A375 (cell line): ENCODE measurements around the gene XYLT2. TPM values are rescaled to one million over a fixed set of nuclear protein-coding genes. Genes with fewer than 3 reads are reported as not detected.

Experiments
- small RNA-seq: library from RNA; depleted of rRNA; stranded (forward); fragments of <200 nt; gene quantifications from one replicate; pipeline ENCODE3, GENCODE V24; 2014
- total RNA-seq: library from RNA; depleted of rRNA; stranded (reverse); fragments of >200 nt; shearing (Covaris generic); gene quantifications from 2 replicates; pipeline ENCODE4 v1.2.3, GENCODE V29; 2014; rRNA removed

The XYLT2 gene
- total RNA-seq, result 33.5 and 34.5 TPM in 2 replicates

GRCh38 chr17:50345432-50346312 is at the start of gene XYLT2:
XYLT2 (plus strand) TSS chr17:50346126; CDS start chr17:50346141, 15 bp downstream.

GRCh38 chr17:50372758-50373556 is 27.0 kb downstream of the XYLT2 start, which contains the start of the genes EME1 and MRPL27:
EME1 (plus strand) TSS chr17:50373229; CDS start chr17:50375209, 1,980 bp downstream.
MRPL27 (minus strand) TSS chr17:50373184; CDS start chr17:50373170, 14 bp downstream.

GRCh38 chr17:50397111-50397918 is 51.4 kb downstream of the XYLT2 start, which contains the start of gene LRRC59:
LRRC59 (minus strand) TSS chr17:50397523; CDS start chr17:50397317, 206 bp downstream.

Small RNA genes lying within 50 kb of the gene (small RNA-seq; reads per million reads assigned to genes)
- not detected for gene RF00019

Other genes with a start within 250 kb of the XYLT2 start
- gene SAMD14, start 216.0 kb upstream of the XYLT2 start, total RNA-seq, result 0.87 and 2.8 TPM in 2 replicates
- 46.2 and 52.8 TPM in 2 replicates for gene PPP1R9B, start 195.4 kb upstream of the XYLT2 start, total RNA-seq
- not detected in 2 replicates for gene SGCA, start 180.1 kb upstream of the XYLT2 start, total RNA-seq
- gene COL1A1, start 144.5 kb upstream of the XYLT2 start, total RNA-seq, result 0.30 and 0.45 TPM in 2 replicates
- 0.19 and 0.21 TPM in 2 replicates for gene TMEM92, start 71.7 kb upstream of the XYLT2 start, total RNA-seq
- gene MRPL27, start 27.1 kb downstream of the XYLT2 start, total RNA-seq, result 97.8 and 107 TPM in 2 replicates
- 27.2 and 31.6 TPM in 2 replicates for gene EME1, start 27.1 kb downstream of the XYLT2 start, total RNA-seq
- gene LRRC59, start 51.4 kb downstream of the XYLT2 start, total RNA-seq, result 167 and 171 TPM in 2 replicates
- gene ACSF2, start 80.1 kb downstream of the XYLT2 start, total RNA-seq, result 16.6 and 18.0 TPM in 2 replicates
- not detected in 2 replicates for gene CHAD, start 122.8 kb downstream of the XYLT2 start, total RNA-seq
- gene RSAD1, start 132.7 kb downstream of the XYLT2 start, total RNA-seq, result 34.4 and 37.4 TPM in 2 replicates
- 1.7 and 2.0 TPM in 2 replicates for gene MYCBPAP, start 162.3 kb downstream of the XYLT2 start, total RNA-seq
- not detected in 2 replicates for gene EPN3, start 186.6 kb downstream of the XYLT2 start, total RNA-seq
- gene SPATA20, start 201.0 kb downstream of the XYLT2 start, total RNA-seq, result 59.5 and 65.7 TPM in 2 replicates
- 0.05 and 0.08 TPM in 2 replicates for gene CACNA1G, start 214.6 kb downstream of the XYLT2 start, total RNA-seq